ENCODE results near the gene METTL21C.

DNA sequence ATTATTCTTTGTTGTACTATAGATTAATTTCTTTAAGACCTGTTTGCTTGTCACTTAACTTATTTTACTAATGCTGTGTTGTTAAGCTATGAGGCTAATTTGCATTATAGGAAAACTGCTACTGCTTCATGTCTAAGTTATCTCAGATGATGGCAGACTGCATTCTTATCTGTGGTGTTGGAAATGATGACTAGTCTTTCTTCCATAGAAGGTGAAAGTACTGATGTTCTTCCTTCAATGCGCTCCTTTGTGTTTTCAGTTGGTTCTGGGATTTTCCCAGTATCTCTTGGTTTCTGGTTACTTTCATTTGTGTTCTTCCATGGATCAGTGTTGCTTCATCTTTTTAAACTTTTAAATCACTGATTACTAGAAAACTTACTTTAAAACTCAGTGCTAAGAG lies 51.2 kb downstream of the METTL21C start:
- TF ChIP-seq, protein P1, sequence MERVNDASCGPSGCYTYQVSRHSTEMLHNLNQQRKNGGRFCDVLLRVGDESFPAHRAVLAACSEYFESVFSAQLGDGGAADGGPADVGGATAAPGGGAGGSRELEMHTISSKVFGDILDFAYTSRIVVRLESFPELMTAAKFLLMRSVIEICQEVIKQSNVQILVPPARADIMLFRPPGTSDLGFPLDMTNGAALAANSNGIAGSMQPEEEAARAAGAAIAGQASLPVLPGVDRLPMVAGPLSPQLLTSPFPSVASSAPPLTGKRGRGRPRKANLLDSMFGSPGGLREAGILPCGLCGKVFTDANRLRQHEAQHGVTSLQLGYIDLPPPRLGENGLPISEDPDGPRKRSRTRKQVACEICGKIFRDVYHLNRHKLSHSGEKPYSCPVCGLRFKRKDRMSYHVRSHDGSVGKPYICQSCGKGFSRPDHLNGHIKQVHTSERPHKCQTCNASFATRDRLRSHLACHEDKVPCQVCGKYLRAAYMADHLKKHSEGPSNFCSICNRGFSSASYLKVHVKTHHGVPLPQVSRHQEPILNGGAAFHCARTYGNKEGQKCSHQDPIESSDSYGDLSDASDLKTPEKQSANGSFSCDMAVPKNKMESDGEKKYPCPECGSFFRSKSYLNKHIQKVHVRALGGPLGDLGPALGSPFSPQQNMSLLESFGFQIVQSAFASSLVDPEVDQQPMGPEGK (CRISPR knock-in tag; IDR thresholded peaks at IDR 0.05; ENCODE audit: borderline replicate concordance) = no peak
- no peak for TF ChIP-seq ZFP3 (CRISPR knock-in tag; IDR thresholded peaks at IDR 0.05)
- TF ChIP-seq PPARA (CRISPR knock-in tag; IDR thresholded peaks at IDR 0.05; ENCODE audit: borderline replicate concordance) = no peak
- TF ChIP-seq RARB (CRISPR knock-in tag; IDR thresholded peaks at IDR 0.05) = no peak
- TF ChIP-seq ESRRG (CRISPR knock-in tag; IDR thresholded peaks at IDR 0.05) = no peak

All from SK-N-SH treated with all-trans-retinoic acid at 6 μM for 48 hours (cell line).